DND-41 (cell line): ENCODE data around the gene TPPP3.

ENCODE experiments used
- ATAC-seq: fragments of 200-7000 bp; cut with Tn5 transposase; 3 replicates; pipeline ENCODE4 v1.9.1; 2021; ENCODE audit warnings: low read depth; ENCODE audit not compliant: insufficient read depth
- DNase-seq: peaks from one replicate; pipeline ENCODE4 v3.0.0-alpha.2; 2020
- H2AFZ ChIP-seq: 2 replicates; pipeline ENCODE4 v1.6.0; 2012; ENCODE audit warnings: low read depth, low read length
- H3K27ac ChIP-seq: 2 replicates; pipeline ENCODE4 v1.5.1; 2012; ENCODE audit warnings: low read length, inconsistent platforms
- H3K27me3 ChIP-seq: fragments of 200-600 bp; sonication (generic); 2 replicates; pipeline ENCODE4 v1.6.0; 2012; ENCODE audit warnings: low read length, mild to moderate bottlenecking, inconsistent platforms; ENCODE audit not compliant: insufficient read depth, poor library complexity
- H3K36me3 ChIP-seq: 2 replicates; pipeline ENCODE4 v1.5.1; 2012; ENCODE audit warnings: low read length, inconsistent platforms; ENCODE audit not compliant: insufficient read depth
- H3K4me1 ChIP-seq: 2 replicates; pipeline ENCODE4 v1.5.1; 2012; ENCODE audit warnings: mild to moderate bottlenecking, low read length; ENCODE audit not compliant: insufficient read depth
- H3K4me2 ChIP-seq: 2 replicates; pipeline ENCODE4 v1.6.0; 2012; ENCODE audit warnings: mild to moderate bottlenecking, moderate library complexity, low read length, inconsistent platforms; ENCODE audit not compliant: insufficient read depth
- H3K4me3 ChIP-seq, 2 experiments: fragments of 200-600 bp in 1 of 2; shearing (Covaris generic) in 1 of 2; 2 replicates each; pipeline ENCODE4 v1.5.1; 2012 to 2016; ENCODE audit warnings: inconsistent platforms in 2 of 2, low read length in 2 of 2, mild to moderate bottlenecking in 2 of 2, low read depth in 1 of 2, moderate library complexity in 1 of 2
- H3K79me2 ChIP-seq: 2 replicates; pipeline ENCODE4 v1.6.0; 2012; ENCODE audit warnings: low read length, inconsistent platforms; ENCODE audit not compliant: insufficient read depth
- H3K9ac ChIP-seq: 2 replicates; pipeline ENCODE4 v1.6.0; 2012; ENCODE audit warnings: low read depth, mild to moderate bottlenecking, inconsistent platforms, low read length, moderate library complexity
- H3K9me3 ChIP-seq: 2 replicates; pipeline ENCODE4 v1.5.1; 2012; ENCODE audit warnings: low read length, moderate library complexity, mild to moderate bottlenecking, inconsistent platforms; ENCODE audit not compliant: insufficient read depth, severe bottlenecking
- H4K20me1 ChIP-seq: 2 replicates; pipeline ENCODE4 v1.6.0; 2012; ENCODE audit warnings: low read length; ENCODE audit not compliant: insufficient read depth
- EZH2 ChIP-seq: IDR thresholded peaks from 3 replicates; pipeline ENCODE4 v1.6.1; 2012; ENCODE audit warnings: borderline replicate concordance, low read depth, mild to moderate bottlenecking, moderate library complexity, low read length, inconsistent platforms; ENCODE audit not compliant: severe bottlenecking
- TF ChIP-seq, protein P1 (sequence below): IDR thresholded peaks from 2 replicates; pipeline ENCODE4 v1.5.1; 2012; ENCODE audit warnings: borderline replicate concordance, low read length, moderate library complexity, mild to moderate bottlenecking; ENCODE audit not compliant: poor library complexity, severe bottlenecking; ENCODE audit errors: extremely low read depth

Gene TPPP3

DNA sequence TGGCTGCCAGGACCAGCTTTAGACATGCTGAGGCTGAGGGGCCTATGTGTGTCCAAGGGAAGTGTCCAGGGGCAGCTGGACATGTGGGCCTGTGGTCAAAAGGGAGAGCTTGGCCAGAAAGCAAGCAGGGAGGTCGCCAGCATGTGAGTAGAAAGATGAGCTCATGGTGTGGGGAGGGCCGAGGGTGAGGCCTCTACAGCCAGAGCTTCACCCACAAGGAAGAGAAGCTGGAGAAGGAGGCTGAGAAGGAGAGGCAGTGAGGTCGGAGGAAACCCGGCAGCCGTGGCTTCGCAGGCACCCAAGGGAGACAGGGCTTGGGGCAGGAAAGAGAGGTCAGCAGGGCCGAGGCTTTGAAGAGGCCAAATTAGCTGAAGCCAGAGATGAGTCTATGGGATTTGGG is 33.7 kb upstream of the TPPP3 start:
- Histone ChIP-seq H3K4me3 (no peak overlapping the region), H3K4me2 (no peak overlapping the region), H3K27ac (no peak overlapping the region), H3K79me2 (no peaks in the 10 kb centered on the region), H4K20me1 (peaks cover 14% of the 10 kb centered on the region), H3K4me1 (no peaks in the 10 kb centered on the region), H3K36me3 (no peaks in the 10 kb centered on the region), H3K27me3 (peaks cover 29% of the 10 kb centered on the region), H2AFZ (no peak overlapping the region), H3K9me3 (no peaks in the 10 kb centered on the region), H3K9ac (no peak overlapping the region)
- TF ChIP-seq EZH2: no peak
- TF ChIP-seq, protein P1, sequence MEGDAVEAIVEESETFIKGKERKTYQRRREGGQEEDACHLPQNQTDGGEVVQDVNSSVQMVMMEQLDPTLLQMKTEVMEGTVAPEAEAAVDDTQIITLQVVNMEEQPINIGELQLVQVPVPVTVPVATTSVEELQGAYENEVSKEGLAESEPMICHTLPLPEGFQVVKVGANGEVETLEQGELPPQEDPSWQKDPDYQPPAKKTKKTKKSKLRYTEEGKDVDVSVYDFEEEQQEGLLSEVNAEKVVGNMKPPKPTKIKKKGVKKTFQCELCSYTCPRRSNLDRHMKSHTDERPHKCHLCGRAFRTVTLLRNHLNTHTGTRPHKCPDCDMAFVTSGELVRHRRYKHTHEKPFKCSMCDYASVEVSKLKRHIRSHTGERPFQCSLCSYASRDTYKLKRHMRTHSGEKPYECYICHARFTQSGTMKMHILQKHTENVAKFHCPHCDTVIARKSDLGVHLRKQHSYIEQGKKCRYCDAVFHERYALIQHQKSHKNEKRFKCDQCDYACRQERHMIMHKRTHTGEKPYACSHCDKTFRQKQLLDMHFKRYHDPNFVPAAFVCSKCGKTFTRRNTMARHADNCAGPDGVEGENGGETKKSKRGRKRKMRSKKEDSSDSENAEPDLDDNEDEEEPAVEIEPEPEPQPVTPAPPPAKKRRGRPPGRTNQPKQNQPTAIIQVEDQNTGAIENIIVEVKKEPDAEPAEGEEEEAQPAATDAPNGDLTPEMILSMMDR: no peak
- DNase-seq (no peak), ATAC-seq (no peak)

DNA sequence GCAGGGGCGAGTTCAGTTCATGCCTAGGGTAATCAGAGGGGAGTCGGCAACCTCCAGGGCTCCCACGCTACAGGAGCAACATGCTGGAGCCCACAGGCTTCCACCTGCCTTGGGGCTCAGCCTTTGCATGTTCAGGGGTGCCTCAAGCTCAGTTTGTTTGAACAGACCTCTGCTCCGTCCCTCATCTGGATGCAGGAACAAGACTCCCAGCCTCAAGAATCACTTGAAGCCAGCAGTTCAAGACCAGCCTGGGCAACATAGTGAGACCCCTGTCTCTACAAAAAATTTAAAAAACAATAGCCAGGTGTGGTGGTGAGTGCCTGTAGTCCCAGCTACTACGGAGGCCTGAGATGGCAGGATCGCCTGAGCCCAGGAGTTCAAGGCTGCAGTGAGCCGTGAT is 32.7 kb upstream of the TPPP3 start:
- DNase-seq: no peak
- no peak for ATAC-seq

DNA sequence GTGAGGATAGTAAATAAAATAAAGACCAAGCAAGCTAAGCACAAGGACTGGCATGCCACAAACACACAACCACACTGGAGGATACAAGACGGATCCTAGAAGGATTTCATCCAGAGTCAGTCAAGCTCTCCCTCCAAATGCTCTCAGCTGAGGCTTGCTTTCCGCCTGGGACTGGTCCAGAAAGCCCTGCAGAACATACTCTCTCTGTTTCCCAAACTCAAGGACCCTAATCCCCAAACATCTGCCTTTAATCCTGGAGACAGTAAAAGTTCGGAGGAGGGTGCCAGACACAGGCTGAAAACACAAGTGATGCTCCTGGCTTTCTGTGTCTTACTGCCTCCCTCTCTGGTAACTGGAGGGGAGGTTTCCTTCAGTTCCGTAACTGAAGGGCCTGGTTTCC is 32.3 kb upstream of the TPPP3 start:
- Histone ChIP-seq H3K27ac (no peak overlapping the region), H3K4me2 (no peak overlapping the region)

More for the DNA sequence above, 32.7 kb upstream of the TPPP3 start:
- Histone ChIP-seq H3K4me2 (no peak overlapping the region), H3K4me1 (no peaks in the 10 kb centered on the region), H4K20me1 (peaks cover 14% of the 10 kb centered on the region), H3K79me2 (no peaks in the 10 kb centered on the region), H3K9ac (no peak overlapping the region), H3K27ac (no peak overlapping the region), H3K36me3 (no peaks in the 10 kb centered on the region), H3K9me3 (no peaks in the 10 kb centered on the region), H3K27me3 (peaks cover 29% of the 10 kb centered on the region), H2AFZ (no peak overlapping the region), H3K4me3 (no peak overlapping the region)
- no peak for TF ChIP-seq EZH2
- TF ChIP-seq, protein P1: no peak

More for the DNA sequence above, 32.3 kb upstream of the TPPP3 start:
- no peaks in the 10 kb centered on the region for H3K79me2 ChIP-seq
- peaks cover 14% of the 10 kb centered on the region for H4K20me1 ChIP-seq
- peaks cover 28% of the 10 kb centered on the region for H3K27me3 ChIP-seq
- no peaks in the 10 kb centered on the region for H3K9me3 ChIP-seq
- TF ChIP-seq, protein P1: no peak
- no peak for TF ChIP-seq EZH2
- H3K4me3 ChIP-seq: no peak overlapping the region
- H3K9ac ChIP-seq: no peak overlapping the region
- no peaks in the 10 kb centered on the region for H3K36me3 ChIP-seq
- DNase-seq (no peak), ATAC-seq (no peak)
- no peak overlapping the region for H2AFZ ChIP-seq
- no peaks in the 10 kb centered on the region for H3K4me1 ChIP-seq
